HEK293 (cell line): ENCODE results near the gene EMB.

ENCODE experiments used
- GLI4 ChIP-seq: fragments of 450-650 bp; formaldehyde crosslinking; IDR thresholded peaks from 2 replicates; pipeline ENCODE4 v1.5.1; 2016; ENCODE audit warnings: missing biosample characterization, missing genetic modification characterization
- ZNF302 ChIP-seq: fragments of 450-650 bp; formaldehyde crosslinking; IDR thresholded peaks from 2 replicates; pipeline ENCODE4 v1.5.1; 2016; ENCODE audit warnings: missing biosample characterization, missing genetic modification characterization, low read depth

GRCh38 chr5:50445296-50445949 is 4.3 kb upstream of the EMB start:
- TF ChIP-seq ZNF302 (no peak), GLI4 (no peak)
